Measurements from ENCODE around the gene ZMAT5.

GRCh38 chr22:29726512-29727130 lies 40.2 kb downstream of the ZMAT5 start:
- TF ChIP-seq POLR2A (IDR thresholded peaks at IDR 0.05) (no peak), CTCF (IDR thresholded peaks at IDR 0.05) (no peak)
